ENCODE data around the gene CDKAL1.

GRCh38 chr6:20691185-20691584, 156.9 kb downstream of the CDKAL1 start:
- no peak for TF ChIP-seq CTCF (IDR thresholded peaks at IDR 0.05)
- TF ChIP-seq EZH2 (IDR thresholded peaks at IDR 0.05), result no peak

All from neural progenitor cell (in vitro differentiated cells).